ENCODE measurements around the gene NAT8L. TPM values are rescaled to one million over a fixed set of nuclear protein-coding genes. Genes with fewer than 3 reads are reported as not detected.
A peak's percentile ranks its signal among the peaks of the same experiment; 100 is the strongest.

NAT8L gene
- total RNA-seq, 1 experiment from 2014 or later = 1.6 TPM

DNA sequence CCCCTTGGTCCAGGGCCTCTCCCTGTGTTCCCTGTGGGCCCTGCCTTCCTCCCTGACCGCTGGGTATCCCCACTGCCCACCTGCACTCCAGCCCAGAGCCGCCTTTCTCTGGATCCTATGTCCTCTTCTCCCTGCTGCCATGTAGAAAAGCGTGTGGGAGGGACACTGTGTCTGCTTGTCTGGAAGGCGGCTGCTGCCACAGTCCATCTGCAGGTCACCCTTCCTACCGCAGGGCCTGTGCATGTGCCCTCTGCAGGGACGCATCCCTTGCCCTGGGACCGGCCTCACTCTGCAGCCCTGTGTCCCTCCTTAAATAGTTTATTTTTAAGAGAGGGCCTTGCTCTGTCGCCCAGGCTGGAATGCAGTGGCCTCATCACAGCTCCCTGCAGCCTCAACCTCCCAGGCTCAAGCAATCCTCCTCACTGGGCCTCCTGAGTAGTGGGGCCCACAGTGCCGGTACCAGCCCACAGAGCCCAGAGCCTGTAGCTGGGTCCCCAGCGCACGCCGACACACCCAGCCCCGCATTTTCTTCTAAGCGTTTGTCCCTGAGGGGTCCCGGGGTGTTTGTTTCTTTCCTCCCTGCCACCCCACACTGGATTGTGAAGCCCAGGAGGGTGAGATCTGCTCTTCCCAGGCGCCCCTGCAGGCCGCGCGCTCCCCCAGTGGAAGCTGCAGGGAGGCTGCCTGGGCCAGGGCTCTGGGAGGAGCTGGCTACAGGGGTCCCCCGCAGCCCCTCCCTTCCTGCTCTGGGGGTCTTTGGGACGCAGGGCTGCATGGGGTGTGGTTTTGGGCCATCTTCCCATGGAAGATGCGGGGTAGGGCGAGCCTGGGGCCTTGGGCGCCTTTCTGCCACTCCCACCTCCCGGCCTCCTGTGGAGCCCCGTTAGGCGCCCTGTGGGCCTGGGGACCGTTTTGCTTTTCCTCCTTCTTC, 12.8 kb upstream of the NAT8L start:
- Histone ChIP-seq H3K4me2 (ENCODE audit: low read length) (no peak overlapping the region), H3F3A (ENCODE audit: low read length, unreplicated experiment) (no peaks in the 10 kb centered on the region), H3K9ac (ENCODE audit: low read length) (no peak overlapping the region), H3K79me2 (ENCODE audit: low read length) (peaks cover 4% of the 10 kb centered on the region; the same call in 1 of the 2 replicates), H3K36me3 (ENCODE audit: low read depth, low read length) (no peaks in the 10 kb centered on the region), H4K20me1 (ENCODE audit: low read length) (no peaks in the 10 kb centered on the region), H3K27me3 (ENCODE audit: low read length) (no peaks in the 10 kb centered on the region), H3K4me3 (ENCODE audit: low read length) (no peak overlapping the region), H2AFZ (ENCODE audit: low read length) (no peak overlapping the region), H3K4me1 (ENCODE audit: insufficient read depth, low read length) (peaks cover 7% of the 10 kb centered on the region; the same call in 1 of the 2 replicates), H3K9me2 (replicated peaks; ENCODE audit: low read length) (no peaks in the 10 kb centered on the region), H3K27ac (ENCODE audit: low read length) (no peak overlapping the region), H3K9me3 (ENCODE audit: low read length) (no peaks in the 10 kb centered on the region)
- ATAC-seq (peak; percentile 3), DNase-seq (no peak)
- ChIA-PET CTCF (no interaction called here), POLR2A (ENCODE audit: unreplicated experiment) (interaction anchor here (0.6 kb wide), 2 partner anchors 102 to 182 kb away, joined by 10 to 15 read pairs; no protein-coding TSS in a partner anchor)
- no peak for TF ChIP-seq EZH2phosphoT487 (IDR thresholded peaks at IDR 0.05; ENCODE audit: borderline replicate concordance, low read length)
- TF ChIP-seq EZH2 (IDR thresholded peaks at IDR 0.05; ENCODE audit: low read length, unreplicated experiment) = no peak
- TF ChIP-seq, protein P1, sequence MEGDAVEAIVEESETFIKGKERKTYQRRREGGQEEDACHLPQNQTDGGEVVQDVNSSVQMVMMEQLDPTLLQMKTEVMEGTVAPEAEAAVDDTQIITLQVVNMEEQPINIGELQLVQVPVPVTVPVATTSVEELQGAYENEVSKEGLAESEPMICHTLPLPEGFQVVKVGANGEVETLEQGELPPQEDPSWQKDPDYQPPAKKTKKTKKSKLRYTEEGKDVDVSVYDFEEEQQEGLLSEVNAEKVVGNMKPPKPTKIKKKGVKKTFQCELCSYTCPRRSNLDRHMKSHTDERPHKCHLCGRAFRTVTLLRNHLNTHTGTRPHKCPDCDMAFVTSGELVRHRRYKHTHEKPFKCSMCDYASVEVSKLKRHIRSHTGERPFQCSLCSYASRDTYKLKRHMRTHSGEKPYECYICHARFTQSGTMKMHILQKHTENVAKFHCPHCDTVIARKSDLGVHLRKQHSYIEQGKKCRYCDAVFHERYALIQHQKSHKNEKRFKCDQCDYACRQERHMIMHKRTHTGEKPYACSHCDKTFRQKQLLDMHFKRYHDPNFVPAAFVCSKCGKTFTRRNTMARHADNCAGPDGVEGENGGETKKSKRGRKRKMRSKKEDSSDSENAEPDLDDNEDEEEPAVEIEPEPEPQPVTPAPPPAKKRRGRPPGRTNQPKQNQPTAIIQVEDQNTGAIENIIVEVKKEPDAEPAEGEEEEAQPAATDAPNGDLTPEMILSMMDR (conservative IDR thresholded peaks at IDR 0.05; ENCODE audit: low read depth, low read length) = no peak
- intact Hi-C loops (cut with micrococcal nuclease) = no loop called here
- BruUV-seq (replicated peaks) = no TSS peak

DNA sequence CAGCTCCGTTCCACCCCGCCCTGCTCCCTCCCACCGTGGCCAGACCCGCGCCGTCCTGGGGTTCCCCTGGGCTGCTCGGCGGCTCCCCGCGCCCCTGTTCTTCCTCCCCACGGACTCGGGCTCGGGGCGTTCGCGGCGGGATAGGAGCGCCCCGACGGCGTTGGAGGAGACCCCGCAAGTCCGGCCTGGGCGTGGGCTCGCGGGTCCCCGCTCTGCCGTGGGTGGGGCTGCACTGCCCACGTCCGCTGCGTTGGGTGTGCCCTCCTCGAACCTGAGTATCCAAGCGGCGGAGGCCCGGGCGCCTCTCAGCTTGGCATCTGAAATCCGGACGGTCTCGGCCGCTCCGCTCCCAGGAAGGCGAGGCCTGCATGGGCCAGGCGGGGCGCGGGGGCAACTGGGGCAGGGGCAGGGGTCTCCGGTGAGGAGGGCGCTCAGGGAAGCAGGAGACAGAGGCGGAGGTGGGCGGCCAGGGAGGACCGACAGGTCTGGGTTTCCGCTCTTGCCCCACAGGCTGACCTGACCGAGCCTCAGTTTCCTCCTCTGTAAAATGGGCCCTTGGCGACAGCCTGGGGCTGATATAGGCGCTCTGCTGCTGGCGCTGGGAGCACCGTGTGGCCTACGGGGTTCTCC, 12.0 kb upstream of the NAT8L start:
- H3K79me2 ChIP-seq (ENCODE audit: low read length) = peaks cover 4% of the 10 kb centered on the region; the same call in 1 of the 2 replicates
- H3F3A ChIP-seq (ENCODE audit: low read length, unreplicated experiment) = no peaks in the 10 kb centered on the region
- H3K36me3 ChIP-seq (ENCODE audit: low read depth, low read length) = no peaks in the 10 kb centered on the region
- no peaks in the 10 kb centered on the region for H3K27me3 ChIP-seq (ENCODE audit: low read length)
- no TSS peak for BruUV-seq (replicated peaks)
- H3K9ac ChIP-seq (ENCODE audit: low read length) = no peak overlapping the region
- H3K4me3 ChIP-seq (ENCODE audit: low read length) = no peak overlapping the region
- POLR2A ChIA-PET (ENCODE audit: unreplicated experiment) = no interaction called here
- intact Hi-C loops (cut with micrococcal nuclease) = no loop called here
- CTCF ChIA-PET = no interaction called here
- TF ChIP-seq EZH2 (IDR thresholded peaks at IDR 0.05; ENCODE audit: low read length, unreplicated experiment) (no peak), EZH2phosphoT487 (IDR thresholded peaks at IDR 0.05; ENCODE audit: borderline replicate concordance, low read length) (no peak)
- TF ChIP-seq, protein P1 (conservative IDR thresholded peaks at IDR 0.05; ENCODE audit: low read depth, low read length) = no peak
- H2AFZ ChIP-seq (ENCODE audit: low read length) = no peak overlapping the region
- H3K4me1 ChIP-seq (ENCODE audit: insufficient read depth, low read length) = peaks cover 7% of the 10 kb centered on the region; the same call in 1 of the 2 replicates
- no peak overlapping the region for H3K27ac ChIP-seq (ENCODE audit: low read length)
- H3K9me2 ChIP-seq (replicated peaks; ENCODE audit: low read length) = no peaks in the 10 kb centered on the region
- no peak for DNase-seq
- no peaks in the 10 kb centered on the region for H3K9me3 ChIP-seq (ENCODE audit: low read length)
- no peak for ATAC-seq
- no peak overlapping the region for H3K4me2 ChIP-seq (ENCODE audit: low read length)
- H4K20me1 ChIP-seq (ENCODE audit: low read length) = no peaks in the 10 kb centered on the region

Measured in PC-3 (cell line).